ENCODE measurements around the gene S100A9.

DNA sequence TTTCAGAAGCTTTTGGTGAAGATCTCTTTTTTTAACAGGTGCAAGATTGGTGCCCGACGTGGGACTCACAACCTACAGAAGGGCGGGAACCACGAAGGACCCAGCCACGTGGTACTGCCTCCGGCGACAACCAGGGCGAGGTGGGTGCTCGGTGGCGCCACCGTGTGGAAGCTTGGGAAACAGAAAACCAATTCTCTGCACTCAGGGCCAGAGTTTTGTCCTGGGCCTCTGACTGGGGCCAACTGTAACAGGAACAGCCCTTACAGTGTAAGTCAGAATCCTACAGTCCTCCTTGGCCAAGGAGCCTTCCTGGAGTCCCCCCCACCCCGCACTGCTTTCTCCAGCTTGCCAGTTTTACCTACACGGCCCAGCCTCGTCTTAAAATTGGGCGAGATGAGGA lies 47.1 kb downstream of the S100A9 start:
- no peak for TF ChIP-seq POLR2A (IDR thresholded peaks at IDR 0.05; ENCODE audit: control extremely low read depth in 1 of 2, low read depth in 2 of 2, low read length in 2 of 2)
- no peak for TF ChIP-seq YY1 (IDR thresholded peaks at IDR 0.05; ENCODE audit: low read depth, low read length)
- TF ChIP-seq ASH2L (IDR thresholded peaks at IDR 0.05; ENCODE audit: low read length), result no peak
